ENCODE results near the gene THSD7A.

DNA sequence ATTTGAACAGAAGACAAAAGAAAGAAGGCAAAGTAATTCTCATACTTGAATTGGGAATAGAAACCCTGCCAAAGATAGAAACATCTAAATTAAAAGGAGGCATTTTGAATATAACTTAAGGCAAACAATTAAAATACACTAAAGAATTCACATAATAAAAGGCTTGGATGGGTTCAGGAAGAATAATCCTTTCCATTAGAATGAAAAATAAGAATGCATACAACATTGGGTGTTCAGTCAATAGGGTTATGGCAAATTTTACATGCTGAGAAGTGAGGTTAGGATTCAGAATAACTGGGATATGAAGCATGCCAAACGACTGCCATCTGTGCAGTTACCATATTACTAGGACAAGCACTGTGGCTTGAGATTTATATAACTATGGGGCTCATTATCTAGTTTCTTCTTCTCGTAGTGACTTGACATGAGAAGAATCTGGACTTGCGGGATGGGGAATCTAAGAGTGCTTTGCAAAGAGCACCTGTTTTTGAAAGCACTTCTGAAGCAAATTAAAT is 326.5 kb downstream of the THSD7A start:
- no peak for TF ChIP-seq CTCF (IDR thresholded peaks at IDR 0.05)
- TF ChIP-seq ZFX (IDR thresholded peaks at IDR 0.05; ENCODE audit: borderline replicate concordance), result no peak

Data from 22Rv1 (cell line).